ENCODE measurements around the gene NLGN1. TPM values are rescaled to one million over a fixed set of nuclear protein-coding genes. Genes with fewer than 3 reads are reported as not detected.
A peak's percentile ranks its signal among the peaks of the same experiment; 100 is the strongest.

NLGN1 gene
- total and polyA plus RNA-seq, 2 of the 8 experiments (the other 6 are each of a cell fraction or from before 2014, with no cell fraction given): 7.8 to 14.8 TPM

GRCh38 chr3:173552526-173552925, 155.0 kb downstream of the NLGN1 start:
- Histone ChIP-seq H3K9ac (replicated peaks in 1 of 4; ENCODE audit: extremely low read depth in 1 of 4, low read depth in 3 of 4, low read length in 3 of 4) (no peak overlapping the region), H3K56ac (replicated peaks; ENCODE audit: insufficient read length, low read depth, low read length) (no peak overlapping the region), H3K36me3 (ENCODE audit: control insufficient read depth in 2 of 4, insufficient read depth in 4 of 4, low read length in 3 of 4) (no peaks in the 10 kb centered on the region), H3K4me3 (ENCODE audit: extremely low read depth in 1 of 4, insufficient read depth in 2 of 4, low read depth in 3 of 4, low read length in 4 of 4) (no peak overlapping the region), H2BK12ac (ENCODE audit: low read depth, low read length) (no peak overlapping the region), H3K14ac (ENCODE audit: insufficient read length) (no peak overlapping the region), H4K5ac (ENCODE audit: insufficient read length, low read depth, low read length) (no peak overlapping the region), H3K79me1 (ENCODE audit: low read depth, low read length) (no peaks in the 10 kb centered on the region), H3K4ac (replicated peaks; ENCODE audit: insufficient read length, low read depth, low read length) (no peak overlapping the region), H3K79me2 (ENCODE audit: control insufficient read depth in 1 of 2, insufficient read depth in 2 of 2, low read length in 2 of 2) (no peaks in the 10 kb centered on the region), H2AK5ac (ENCODE audit: low read depth, low read length) (no peak overlapping the region), H3K9me3 (ENCODE audit: insufficient read depth in 2 of 2, low read depth in 1 of 2, low read length in 1 of 2) (no peaks in the 10 kb centered on the region), H4K91ac (replicated peaks; ENCODE audit: insufficient read length, low read length) (no peak overlapping the region), H2BK5ac (ENCODE audit: low read depth, low read length) (no peak overlapping the region), H3K23ac (ENCODE audit: insufficient read length) (no peak overlapping the region), H3K18ac (ENCODE audit: extremely low read depth, low read length) (no peak overlapping the region), H3K4me2 (ENCODE audit: insufficient read depth in 1 of 2, low read depth in 2 of 2, low read length in 2 of 2) (no peak overlapping the region), H3K27me3 (replicated peaks in 1 of 4; ENCODE audit: control insufficient read depth in 3 of 4, extremely low read depth in 1 of 4, insufficient read depth in 3 of 4, low read length in 3 of 4) (no peaks in the 10 kb centered on the region), H4K20me1 (replicated peaks in 1 of 2; ENCODE audit: control insufficient read depth in 1 of 2, insufficient read depth in 2 of 2, low read length in 2 of 2) (no peaks in the 10 kb centered on the region), H2BK120ac (replicated peaks; ENCODE audit: low read depth, low read length) (no peak overlapping the region), H4K8ac (ENCODE audit: extremely low read depth, insufficient read depth, low read length) (no peak overlapping the region), H3K4me1 (replicated peaks in 1 of 4; ENCODE audit: control insufficient read depth in 3 of 4, insufficient read depth in 4 of 4, low read length in 3 of 4) (peaks cover 0 to 4% (median 0%) of the 10 kb centered on the region in 4 experiments; a peak in 1 of 7 replicates), H3K27ac (ENCODE audit: low read depth, low read length) (no peak overlapping the region), H2BK15ac (ENCODE audit: low read length) (no peak overlapping the region), H2BK20ac (ENCODE audit: low read length) (no peak overlapping the region), H2AFZ (ENCODE audit: low read length) (no peak overlapping the region), H3K23me2 (ENCODE audit: low read depth, low read length) (no peaks in the 10 kb centered on the region)
- DNase-seq (ENCODE audit: low read depth in 1 of 2, low spot score in 2 of 2): no peak
- 59% methylated on average over 3 of the region's 4 CpGs; no CpG with 5 or more reads in 1 of the 2 experiments for WGBS, 2 experiments (ENCODE audit: extremely low coverage in 1 of 2, insufficient coverage in 1 of 2, insufficient read length in 1 of 2, insufficient replicate concordance in 2 of 2, low coverage in 1 of 2, low lambda C conversion rate in 2 of 2, missing lambda C conversion rate in 1 of 2)
- no peak for TF ChIP-seq ASH2L (IDR thresholded peaks at IDR 0.05; ENCODE audit: low read length)
- no peak for TF ChIP-seq SP1 (IDR thresholded peaks at IDR 0.05; ENCODE audit: low read depth, low read length)
- no peak for TF ChIP-seq JUN (IDR thresholded peaks at IDR 0.05; ENCODE audit: low read depth, low read length)
- peak in 1 of 2 experiments; percentile 6; a peak in 1 of 4 replicates for TF ChIP-seq RAD21 (IDR thresholded peaks at IDR 0.05 in 1 of 2, conservative IDR thresholded peaks at IDR 0.05 in 1 of 2; ENCODE audit: low read depth in 2 of 2, low read length in 2 of 2)
- no peak for TF ChIP-seq CTBP2 (IDR thresholded peaks at IDR 0.05; ENCODE audit: borderline replicate concordance, insufficient read depth, insufficient read length, low read length)
- CTCF ChIA-PET (ENCODE audit: partially characterized antibody): interaction anchor here (1.2 to 4.9 kb wide), 8 partner anchors 9 to 133 kb away, joined by 3 to 23 read pairs (median 6); no protein-coding TSS in a partner anchor
- POLR2A ChIA-PET (ENCODE audit: partially characterized antibody): interaction anchor here (0.8 kb wide), 1 partner anchor 286 kb away, joined by 3 read pairs; no protein-coding TSS in a partner anchor
- peak; percentile 42 for FAIRE-seq
